ENCODE measurements around the gene STOML3.

STOML3 gene

DNA sequence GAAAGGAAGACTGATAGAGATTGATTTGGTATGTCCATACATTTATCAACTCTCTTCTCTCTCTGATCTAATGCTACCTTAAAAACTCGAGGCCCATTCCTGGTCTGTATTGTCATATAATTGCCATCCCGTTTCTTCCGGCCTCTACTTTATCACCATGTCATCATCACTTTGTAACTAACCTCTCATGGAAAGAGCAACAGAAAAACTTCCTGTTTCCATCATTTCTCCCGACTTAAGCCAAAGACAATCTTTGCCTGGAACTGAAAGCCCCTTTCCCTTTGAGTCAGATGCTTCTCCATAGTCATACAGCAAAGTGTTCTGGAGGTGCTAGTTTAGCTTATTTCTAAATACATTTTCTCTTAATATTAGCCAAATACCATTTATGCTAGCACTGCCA is 2.8 kb upstream of the STOML3 start:
- in situ Hi-C loops (cut with MboI; ENCODE audit: low sequenced_read_pairs): no loop called here

DNA sequence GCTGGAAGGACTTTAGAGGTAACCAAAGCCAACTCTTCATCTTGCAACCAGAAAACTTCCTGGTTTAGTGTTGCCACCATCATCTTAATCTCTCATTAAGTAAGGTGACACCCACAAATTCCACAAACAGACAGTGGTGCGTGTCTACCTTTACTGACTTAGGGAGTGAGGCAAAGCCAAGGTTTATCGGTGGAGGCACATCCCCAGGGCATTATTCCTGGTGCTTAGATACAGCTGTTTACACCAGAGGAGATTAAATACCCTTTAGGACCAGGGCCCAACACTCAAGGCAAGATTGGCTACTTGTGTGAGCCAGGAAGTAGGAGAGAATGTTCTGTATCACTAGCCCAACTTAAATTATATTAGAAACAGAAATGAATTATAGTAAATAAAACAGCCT is 9.5 kb downstream of the STOML3 start:
- in situ Hi-C loops (cut with MboI; ENCODE audit: low sequenced_read_pairs): no loop called here

DNA sequence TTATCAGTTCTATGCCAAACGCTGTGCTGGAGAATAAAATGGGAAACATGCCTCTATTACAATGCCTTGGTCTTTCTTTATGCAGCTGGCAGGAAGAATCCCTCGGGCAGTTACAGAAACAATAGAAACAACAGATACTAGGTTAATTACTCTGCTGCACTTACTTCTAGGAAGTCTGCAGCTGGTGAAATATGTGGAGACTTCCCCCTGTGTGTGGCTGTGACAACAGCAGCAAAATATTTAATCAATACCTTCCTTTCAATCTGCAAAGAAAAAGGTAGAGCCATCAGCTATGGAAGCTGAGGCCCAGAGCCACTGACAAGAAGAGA is 9.9 kb downstream of the STOML3 start:
- in situ Hi-C loops (cut with MboI; ENCODE audit: low sequenced_read_pairs): no loop called here

DNA sequence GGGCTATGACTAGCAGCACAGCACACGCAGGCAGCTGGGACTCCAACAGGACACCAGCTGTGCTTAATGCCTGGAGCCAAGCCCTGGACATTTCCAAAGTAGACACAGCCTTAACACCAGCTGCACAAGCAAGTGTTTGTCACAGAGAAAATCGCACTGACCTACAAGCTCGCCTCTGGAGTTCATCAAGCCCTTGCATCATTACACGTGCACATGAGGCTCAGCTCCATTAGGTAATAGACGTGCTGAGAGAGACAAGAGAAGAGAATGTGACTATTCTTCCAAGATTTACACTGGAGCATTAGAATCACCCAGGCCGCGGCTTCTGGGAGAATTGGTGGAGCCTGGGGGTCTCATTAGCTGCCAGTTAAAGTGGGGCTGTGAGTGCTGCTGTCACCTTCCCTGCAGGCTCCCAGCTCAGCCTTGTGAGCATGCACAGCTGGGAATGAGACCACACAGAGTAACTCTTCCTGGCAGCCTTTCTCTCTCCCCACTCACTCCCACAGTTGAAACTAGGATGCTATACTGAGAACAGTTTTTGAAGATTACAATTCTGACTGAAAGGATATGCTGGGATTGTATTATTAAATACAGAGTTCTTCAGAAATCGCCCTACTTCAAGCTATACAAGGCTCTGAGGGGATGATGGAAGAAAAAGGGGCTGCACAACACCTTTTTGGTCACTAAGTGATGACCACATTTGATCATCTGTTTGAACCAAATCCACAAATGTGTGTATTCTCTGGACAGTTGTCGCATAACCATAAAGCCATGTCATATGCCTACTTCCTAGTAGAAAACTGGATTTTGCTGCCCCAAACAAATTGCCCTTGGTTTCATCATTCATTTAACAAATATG is 10.5 kb downstream of the STOML3 start:
- in situ Hi-C loops (cut with MboI; ENCODE audit: low sequenced_read_pairs): no loop called here

DNA sequence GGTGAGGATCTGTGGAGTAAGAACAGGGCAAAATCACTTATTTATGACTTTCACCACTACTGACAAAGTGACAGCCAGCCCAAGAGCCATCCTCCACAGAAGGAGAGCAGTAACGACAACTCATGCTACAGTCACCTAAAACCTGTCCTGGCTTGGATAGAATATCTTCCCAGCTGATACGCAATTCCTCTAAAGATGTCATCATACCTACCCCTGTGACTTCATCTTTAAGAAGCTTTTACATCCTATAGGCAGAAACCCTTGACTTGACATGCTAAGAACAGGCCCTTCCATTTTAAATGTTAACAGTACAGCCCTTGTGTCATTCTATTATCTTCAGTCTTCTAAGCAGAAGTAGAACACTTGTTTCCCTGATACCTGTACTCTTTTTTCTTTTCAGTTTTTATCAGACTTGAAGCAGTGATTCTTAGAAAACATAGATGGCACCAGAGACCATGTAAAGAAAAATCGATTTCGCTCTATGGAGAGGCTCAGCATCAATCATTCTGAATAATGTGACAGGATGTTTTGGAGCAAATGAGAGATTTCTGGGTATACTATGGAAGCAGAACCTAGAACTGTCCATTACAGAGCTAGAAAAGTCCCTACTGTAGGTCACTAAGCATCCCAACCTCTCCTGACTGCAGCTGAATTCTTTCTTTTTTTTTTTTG is 20.1 kb downstream of the STOML3 start:
- in situ Hi-C loops (cut with MboI; ENCODE audit: low sequenced_read_pairs): no loop called here

DNA sequence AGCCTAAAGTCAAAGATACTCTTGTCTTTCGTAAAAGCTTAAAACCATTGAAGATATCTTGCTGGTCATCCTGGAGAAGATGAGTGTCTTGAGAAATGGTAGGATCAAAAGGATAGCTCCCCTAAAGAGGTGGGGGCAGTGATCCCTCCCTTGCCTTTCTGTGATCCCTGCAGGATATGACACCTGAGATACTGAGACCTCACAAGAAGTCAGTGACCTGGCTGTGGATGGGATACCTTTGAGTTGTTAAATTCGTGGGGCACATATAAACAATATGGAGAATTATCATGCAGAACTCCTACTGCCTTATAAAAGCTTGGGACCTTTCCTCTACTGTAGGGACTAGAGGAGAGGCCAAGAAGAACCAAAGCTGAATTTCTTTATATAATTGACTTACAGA is 21.4 kb downstream of the STOML3 start:
- in situ Hi-C loops (cut with MboI; ENCODE audit: low sequenced_read_pairs): no loop called here

DNA sequence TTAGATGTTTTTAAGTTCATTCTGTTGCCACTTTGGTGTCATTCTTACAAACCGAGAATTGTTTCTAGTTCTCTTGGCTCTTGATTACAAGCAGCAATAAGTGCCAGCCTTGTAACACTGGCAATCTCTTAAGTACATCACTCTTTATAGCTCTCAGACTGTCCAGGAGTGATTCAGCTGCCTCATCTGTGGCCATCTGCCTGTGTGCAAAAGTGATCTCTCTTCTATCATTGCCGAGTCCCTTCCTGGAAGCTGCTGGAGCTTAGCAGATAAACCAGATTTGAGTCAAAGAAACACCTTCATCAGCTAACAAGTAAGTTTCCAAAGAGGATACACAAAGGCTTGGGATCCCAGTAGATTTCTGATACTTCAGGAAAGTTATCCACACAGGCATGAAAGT is 23.2 kb downstream of the STOML3 start:
- in situ Hi-C loops (cut with MboI; ENCODE audit: low sequenced_read_pairs): no loop called here

DNA sequence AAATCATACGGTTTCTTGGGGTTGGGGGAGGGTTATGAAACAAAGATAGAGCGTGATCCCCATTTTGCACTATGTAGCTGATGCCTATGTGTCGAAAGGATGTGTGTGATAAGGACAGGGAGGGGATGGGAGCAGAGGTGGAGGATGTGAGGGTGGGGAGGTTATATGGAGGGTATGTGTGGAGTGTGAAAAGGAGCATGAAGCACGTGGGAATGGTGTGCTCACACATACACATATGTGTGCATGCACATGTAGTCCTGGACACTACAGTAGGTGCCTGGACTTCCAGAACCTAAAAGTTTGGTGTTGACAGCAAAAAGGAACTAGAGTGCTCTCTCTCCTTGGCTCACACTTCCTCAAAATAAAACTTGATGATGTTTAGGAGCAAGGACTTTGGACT is 25.4 kb downstream of the STOML3 start:
- in situ Hi-C loops (cut with MboI; ENCODE audit: low sequenced_read_pairs): no loop called here

DNA sequence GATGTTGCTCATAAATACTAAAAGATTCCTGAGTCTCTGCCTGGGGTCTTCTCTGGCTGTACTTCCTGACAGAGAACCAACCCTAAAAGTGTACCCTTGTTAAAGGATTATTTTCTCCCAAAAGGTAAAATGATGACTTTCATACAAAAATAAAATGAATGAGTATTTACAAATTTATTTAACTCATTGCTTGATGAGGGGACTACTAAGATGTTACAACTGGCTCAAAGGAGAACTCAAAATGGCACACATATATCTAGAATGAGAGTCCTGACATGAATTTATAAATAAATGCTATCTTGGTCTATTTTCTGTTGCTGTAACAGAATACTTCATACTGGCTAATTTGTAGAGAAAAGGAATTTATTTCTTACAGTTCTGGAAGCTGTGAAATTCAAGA is 30.5 kb downstream of the STOML3 start:
- in situ Hi-C loops (cut with MboI; ENCODE audit: low sequenced_read_pairs): no loop called here

DNA sequence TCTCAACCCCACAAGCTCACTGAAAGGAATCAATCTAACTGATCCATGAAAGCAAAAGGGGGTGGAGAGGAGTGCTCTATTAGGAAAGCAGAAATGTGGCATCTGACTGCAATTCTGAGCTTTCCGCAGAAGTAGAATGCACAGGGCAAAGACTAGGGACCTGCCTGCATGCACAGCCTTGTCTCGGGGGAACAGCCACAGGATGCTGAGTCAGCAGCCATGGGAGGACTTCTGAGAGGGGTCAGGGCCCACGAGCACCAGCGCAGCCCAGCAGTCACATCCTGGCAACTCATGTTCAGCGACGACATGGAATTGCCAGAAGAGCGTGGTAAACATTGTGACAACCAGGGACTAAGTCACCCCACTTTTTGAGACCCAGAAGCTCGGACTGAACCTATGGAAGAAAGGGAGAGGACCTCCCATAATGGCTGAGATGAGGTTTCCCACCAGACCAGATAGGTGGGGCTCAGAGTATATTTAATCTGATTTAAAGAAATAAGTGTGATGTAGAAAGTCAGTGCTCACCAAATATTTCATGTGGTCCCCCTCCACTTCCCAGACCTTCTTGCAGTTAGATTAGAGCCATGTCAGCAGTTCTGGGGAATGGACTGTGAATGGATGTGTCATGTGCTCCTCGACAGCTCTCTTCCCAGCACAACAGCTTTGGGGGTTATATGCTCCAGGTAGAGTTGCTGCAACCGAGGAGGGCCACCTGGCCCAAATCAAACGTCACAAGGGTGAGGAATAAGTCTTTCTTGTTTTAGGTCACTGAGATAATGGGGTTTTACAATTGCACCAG is 32.6 kb downstream of the STOML3 start:
- in situ Hi-C loops (cut with MboI; ENCODE audit: low sequenced_read_pairs): no loop called here

DNA sequence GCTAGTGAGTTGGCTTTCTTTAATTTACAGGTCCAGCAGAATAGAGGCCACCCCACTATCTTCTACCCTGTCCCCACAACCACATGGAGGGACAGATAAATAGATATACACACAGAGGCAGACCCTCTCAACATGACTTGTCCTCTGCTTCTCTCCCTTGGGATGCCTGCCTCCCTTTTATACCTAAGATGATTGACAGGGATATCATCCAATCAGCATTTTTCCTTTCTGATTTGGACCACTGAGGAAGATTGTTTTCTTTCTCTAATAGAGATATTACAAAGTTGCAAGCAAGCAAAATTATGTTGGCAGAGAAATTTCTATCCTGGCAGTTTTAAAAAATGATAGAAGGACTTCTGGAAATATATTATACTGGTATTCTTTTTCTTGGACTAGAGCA is 35.8 kb downstream of the STOML3 start:
- in situ Hi-C loops (cut with MboI; ENCODE audit: low sequenced_read_pairs): no loop called here

DNA sequence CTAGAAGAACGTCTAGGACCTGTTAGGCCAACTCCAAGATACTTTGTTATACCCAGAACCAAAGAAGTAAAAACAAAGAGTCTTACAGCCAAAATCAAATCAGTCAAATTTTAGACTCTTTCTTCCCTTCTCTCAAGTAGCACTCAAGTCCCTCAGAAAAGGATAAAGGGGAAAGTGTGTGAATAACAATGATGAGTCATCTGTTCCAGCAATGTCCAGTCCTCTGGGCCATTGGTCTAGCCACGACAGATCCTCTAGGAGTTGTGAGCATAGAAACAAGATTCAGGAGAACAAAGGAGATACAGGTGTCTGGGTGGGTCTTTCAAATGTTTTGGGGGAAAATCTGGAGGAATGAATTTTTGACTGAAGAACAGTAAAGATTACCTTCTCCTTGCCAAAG is 36.3 kb downstream of the STOML3 start:
- in situ Hi-C loops (cut with MboI; ENCODE audit: low sequenced_read_pairs): no loop called here

DNA sequence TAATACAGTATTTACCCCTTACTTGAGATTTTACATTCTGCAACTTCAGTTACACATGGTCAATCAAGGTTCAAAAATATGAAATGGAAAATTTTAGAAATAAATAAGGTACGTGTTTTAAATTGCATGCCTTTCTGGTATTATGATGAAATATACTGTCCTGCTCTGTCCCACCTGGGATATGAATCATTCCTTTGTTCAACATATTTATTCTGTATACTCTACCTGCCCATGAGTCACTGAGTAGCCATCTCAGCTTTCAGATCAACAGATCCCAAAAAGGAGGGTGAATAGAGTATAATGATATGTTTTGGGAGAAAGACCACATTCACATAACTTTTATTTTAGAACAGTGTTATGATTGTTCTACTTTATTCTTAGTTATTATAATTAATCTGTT is 37.8 kb downstream of the STOML3 start:
- in situ Hi-C loops (cut with MboI; ENCODE audit: low sequenced_read_pairs): no loop called here

DNA sequence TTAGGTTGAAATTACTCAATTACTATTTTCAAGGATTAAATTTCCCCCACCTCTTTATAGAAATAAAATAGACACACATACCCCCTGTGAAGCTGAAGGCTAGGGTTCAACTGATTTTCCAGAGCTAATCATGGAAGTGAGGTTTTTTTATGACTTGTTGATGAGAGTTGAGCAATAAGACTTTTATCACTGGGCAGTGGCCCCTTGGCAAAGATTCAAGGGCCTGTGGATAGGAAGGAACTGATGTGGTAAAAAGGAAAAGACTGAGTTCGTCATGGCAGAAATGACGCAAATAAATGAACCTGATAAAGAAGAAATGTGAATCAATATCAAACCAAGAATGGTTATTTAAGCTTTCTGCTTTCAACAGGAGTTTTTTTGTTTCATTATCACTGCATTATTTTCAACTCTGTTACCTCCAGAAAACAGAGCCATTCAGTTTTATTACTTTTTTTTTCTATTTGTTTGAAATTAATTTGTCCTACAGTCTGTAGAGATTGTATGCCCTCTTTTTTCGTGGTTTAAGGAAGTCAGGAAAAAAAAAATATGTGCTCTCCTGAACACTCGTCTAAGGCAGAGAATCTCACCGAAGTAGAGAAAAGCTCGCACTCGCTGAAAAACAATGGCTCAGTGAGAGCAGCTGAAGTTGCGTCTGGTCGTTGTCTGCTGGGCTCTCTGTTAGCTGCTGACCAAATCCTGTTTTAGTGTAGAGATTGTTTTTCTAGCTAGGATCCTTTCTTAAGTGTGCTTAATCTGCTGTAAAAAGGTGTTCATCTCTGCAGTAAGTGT is 38.9 kb downstream of the STOML3 start:
- in situ Hi-C loops (cut with MboI; ENCODE audit: low sequenced_read_pairs): no loop called here

DNA sequence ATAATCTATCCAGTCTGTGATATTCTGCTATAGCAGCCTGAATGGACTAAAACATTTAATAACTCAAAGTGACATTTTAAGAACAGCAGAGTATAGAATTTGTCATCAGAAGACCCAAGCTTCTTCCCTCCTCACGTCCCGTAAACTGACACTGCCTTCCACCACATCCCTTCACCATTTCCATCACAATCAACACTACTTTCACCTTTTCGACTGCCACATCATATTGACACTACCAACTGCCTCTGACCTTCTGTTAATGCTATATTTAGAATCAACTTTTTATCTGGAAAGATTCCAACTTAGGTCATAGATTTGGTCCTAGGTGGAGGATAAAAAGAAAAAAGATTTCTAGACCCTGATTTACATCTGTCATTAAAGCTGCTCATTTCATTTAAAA is 39.6 kb downstream of the STOML3 start:
- in situ Hi-C loops (cut with MboI; ENCODE audit: low sequenced_read_pairs): no loop called here

DNA sequence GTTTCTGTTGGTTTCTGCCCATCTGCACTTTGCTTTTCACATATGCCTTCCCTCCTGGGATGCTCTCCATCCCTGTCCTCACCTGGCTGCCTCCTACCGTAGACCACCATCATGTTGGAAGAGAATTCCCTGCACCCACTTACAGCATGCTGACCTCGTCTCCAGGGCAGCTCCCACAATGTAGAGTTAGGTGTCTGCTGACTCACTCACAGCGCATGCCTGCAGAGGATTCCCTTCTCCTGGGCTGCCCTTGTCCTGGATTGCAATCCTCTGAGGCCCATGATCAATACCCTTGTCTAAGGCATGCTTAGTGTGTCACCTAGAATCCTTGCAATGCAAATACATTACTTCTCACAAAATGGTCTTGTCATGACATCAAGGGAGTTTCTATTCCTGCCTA is 43.6 kb downstream of the STOML3 start:
- in situ Hi-C loops (cut with MboI; ENCODE audit: low sequenced_read_pairs): no loop called here

DNA sequence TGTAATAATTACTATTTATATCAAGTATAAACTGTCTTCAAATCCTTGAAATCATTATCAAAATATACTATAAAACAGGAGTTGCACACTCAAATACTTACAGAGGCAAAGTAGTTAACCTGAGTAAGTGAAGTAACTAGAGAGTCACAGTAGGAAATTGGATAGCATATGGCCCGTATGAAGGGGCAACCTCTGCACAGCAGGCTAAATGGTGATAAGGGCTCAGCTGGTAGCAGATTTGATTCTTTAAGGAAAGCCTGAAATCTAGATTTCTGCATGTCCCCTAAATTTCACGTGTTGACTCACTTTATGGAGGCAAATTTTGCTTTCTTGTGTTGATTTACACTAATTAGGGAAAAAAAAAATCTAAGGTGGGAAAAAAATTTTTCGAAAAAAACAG is 46.4 kb downstream of the STOML3 start:
- in situ Hi-C loops (cut with MboI; ENCODE audit: low sequenced_read_pairs): no loop called here

DNA sequence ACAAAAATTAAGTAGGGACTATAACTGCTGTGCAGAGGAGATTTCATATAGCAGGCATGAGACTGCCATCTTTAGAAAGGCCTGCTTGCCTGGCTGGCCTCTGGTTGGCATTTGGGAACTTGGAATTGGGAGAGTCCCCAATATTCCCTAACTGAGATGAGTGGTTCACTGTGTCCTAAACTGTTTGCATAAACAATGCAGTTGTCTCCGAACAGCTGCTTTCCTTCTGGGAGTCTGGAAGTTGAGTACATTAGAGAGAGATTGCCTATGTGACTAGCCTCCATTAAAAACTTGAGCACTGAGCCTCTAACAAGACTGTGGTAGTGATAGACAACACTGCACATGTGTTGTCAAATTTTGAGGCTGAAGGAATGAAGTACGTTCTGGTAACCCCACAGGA is 47.4 kb downstream of the STOML3 start:
- in situ Hi-C loops (cut with MboI; ENCODE audit: low sequenced_read_pairs): no loop called here

DNA sequence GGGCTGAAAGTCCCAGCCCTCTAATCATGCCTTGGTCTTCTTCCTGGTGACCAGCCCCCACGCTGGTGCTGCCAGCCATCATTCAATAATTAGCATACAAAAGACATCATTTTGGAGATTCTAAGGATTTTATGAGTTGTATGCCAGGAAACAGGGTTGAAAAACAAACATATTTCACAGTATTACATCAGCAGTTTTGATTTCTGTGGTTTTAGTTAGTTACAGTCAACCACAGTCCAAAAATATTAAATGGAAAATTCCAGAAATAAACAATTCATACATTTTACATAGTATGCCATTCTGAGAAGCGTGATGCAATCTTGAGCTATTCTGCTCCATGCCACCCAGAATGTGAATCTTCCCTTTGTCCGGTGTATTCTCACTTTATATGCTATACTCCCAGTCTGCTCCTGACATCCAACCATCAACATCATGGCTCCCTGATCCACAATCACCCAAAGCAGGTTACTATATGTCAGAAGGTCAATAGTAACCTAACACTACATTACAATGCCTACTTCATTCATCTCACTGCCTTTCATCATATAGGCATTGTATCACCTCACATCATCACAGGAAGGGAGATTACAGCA is 49.2 kb downstream of the STOML3 start:
- in situ Hi-C loops (cut with MboI; ENCODE audit: low sequenced_read_pairs): no loop called here

DNA sequence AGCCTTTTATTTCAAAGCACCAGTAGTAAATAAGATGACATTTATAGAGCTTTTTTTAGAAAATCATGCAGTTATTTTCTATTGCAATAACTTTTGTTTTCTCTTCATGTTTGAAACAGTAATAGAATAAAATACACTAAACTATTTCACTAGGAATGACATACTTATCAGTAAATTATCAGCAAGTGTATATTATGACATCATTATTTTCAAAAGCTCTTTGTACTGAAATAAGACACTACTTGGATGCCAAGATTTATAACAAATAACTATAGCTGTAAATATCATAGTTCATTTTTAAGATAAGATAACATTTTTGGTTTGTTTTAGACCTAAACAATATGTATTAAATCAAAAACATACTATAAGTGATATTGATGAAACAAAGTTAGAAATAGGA is 56.8 kb downstream of the STOML3 start:
- in situ Hi-C loops (cut with MboI; ENCODE audit: low sequenced_read_pairs): no loop called here

DNA sequence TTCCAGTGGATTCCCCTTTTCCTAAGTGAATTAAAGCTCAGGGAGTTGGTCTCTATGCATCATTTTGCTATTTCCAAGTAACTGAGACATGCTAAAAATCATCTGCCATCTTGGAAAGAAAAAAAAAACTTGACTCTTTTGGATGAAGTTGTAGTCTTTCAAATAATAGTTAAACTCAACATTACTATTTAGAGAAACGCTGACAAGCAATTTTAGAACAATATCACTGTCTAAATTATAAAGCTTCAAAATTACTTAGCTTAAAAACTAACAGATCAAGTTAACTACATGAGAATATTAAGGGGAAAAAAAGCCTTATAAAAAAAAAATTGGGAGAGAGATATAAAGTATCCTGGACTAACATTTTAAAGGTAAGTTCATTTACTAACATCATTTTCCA is 68.5 kb downstream of the STOML3 start:
- in situ Hi-C loops (cut with MboI; ENCODE audit: low sequenced_read_pairs): no loop called here

Data from hTERT RPE-1 (cell line).